Skeletal muscle tissue (tissue), 4 donors: ENCODE results near the gene RDH11. TPM values are rescaled to one million over a fixed set of nuclear protein-coding genes. Genes with fewer than 3 reads are reported as not detected.

Experiments
- H3K27ac ChIP-seq: one replicate; pipeline ENCODE4 v1.7.0; 2013; ENCODE audit warnings: mild to moderate bottlenecking, low read depth, low read length, inconsistent platforms
- H3K27me3 ChIP-seq, 3 donors: one replicate each; pipeline ENCODE4 v1.7.0; 2013; ENCODE audit warnings: low read length in 3 of 3; ENCODE audit not compliant: control insufficient read depth in 3 of 3, insufficient read depth in 3 of 3
- H3K36me3 ChIP-seq, 3 donors: one replicate each; pipeline ENCODE4 v1.7.0; 2013; ENCODE audit warnings: low read length in 3 of 3; ENCODE audit not compliant: control insufficient read depth in 3 of 3, insufficient read depth in 3 of 3
- H3K4me1 ChIP-seq, 3 donors: one replicate each; pipeline ENCODE4 v1.7.0; 2013; ENCODE audit warnings: low read length in 3 of 3, mild to moderate bottlenecking in 3 of 3; ENCODE audit not compliant: control insufficient read depth in 3 of 3, insufficient read depth in 3 of 3
- H3K4me3 ChIP-seq, 3 donors: one replicate each; pipeline ENCODE4 v1.7.0; 2013; ENCODE audit warnings: low read length in 3 of 3
- H3K9ac ChIP-seq, 3 donors: one replicate each; pipeline ENCODE4 v1.7.0; 2013; ENCODE audit warnings: low read length in 3 of 3, mild to moderate bottlenecking in 3 of 3, moderate library complexity in 2 of 3, low read depth in 1 of 3
- H3K9me3 ChIP-seq, 3 donors: one replicate each; pipeline ENCODE4 v1.7.0; 2013; ENCODE audit warnings: low read length in 3 of 3; ENCODE audit not compliant: control insufficient read depth in 3 of 3
- total RNA-seq: library from RNA; depleted of rRNA; stranded (reverse); fragments of >200 nt; gene quantifications from one replicate; pipeline ENCODE4 v1.2.3, GENCODE V29; 2014
- donor health status: Osteomylitis.

RDH11 gene
- total RNA-seq, 1 donor from 2014 or later, result 35.5 TPM

DNA sequence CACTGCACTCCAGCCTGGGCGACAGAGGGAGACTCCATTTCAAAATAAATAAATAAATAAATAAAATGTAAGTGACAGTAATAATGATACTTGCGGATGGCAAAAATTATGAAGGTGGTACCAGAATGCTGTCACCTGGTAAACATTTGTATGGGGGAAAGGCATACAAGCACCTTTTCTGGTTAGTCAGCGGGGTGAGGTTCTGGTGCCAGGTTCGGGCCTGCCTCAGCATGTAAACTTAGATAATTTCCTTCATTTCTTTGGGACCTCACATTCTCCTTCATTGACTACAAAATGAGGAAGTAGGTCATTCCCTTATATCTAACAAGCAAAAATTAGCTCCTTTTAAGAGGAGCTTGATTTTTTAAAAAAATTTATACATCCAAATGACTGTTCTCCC is 31.9 kb downstream of the RDH11 start:
- no peaks in the 10 kb centered on the region for H3K9me3 ChIP-seq
- no peak overlapping the region for H3K27ac ChIP-seq
- H3K4me1 ChIP-seq, result peaks cover 0 to 6% (median 0%) of the 10 kb centered on the region in 3 donors
- H3K9ac ChIP-seq, result no peak overlapping the region
- H3K27me3 ChIP-seq, result no peaks in the 10 kb centered on the region
- H3K4me3 ChIP-seq, result no peak overlapping the region
- peaks cover 0 to 11% (median 9%) of the 10 kb centered on the region in 3 donors for H3K36me3 ChIP-seq

DNA sequence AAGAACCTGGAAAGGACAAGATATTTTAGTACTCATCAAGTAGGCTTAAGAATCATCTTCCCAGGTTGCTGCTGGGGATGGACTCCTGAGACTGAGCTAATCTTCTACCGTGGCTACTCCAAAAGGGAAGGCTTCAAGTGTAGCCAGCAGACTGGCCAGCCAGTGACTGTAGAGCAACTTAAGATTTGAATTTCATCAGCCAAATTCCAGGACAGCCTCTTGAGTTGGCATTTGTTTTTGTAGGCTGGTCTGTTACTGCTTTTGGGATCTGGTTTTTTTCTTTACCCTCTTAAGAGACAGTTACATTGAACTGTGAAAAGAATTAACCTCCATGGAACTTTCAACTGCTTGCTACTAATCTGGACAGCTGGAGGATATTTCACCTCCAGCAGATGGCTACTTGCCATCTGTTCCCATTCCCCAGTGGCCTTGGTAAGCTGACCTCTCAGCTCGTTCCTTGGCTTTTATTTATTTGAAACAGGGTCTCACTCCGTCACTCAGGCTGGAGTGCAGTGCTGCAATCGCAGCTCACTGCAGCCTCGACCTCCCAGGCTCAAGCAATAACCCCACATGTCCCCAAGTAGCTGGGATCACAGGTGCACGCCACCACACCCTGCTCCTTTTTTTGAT is 41.8 kb downstream of the RDH11 start:
- Histone ChIP-seq H3K4me1 (peaks cover 0 to 7% (median 0%) of the 10 kb centered on the region in 3 donors), H3K9ac (no peak overlapping the region), H3K27me3 (no peaks in the 10 kb centered on the region), H3K36me3 (peaks cover 21 to 69% (median 59%) of the 10 kb centered on the region in 3 donors), H3K27ac (peak overlapping the region; percentile 2), H3K4me3 (no peak overlapping the region), H3K9me3 (no peaks in the 10 kb centered on the region)

DNA sequence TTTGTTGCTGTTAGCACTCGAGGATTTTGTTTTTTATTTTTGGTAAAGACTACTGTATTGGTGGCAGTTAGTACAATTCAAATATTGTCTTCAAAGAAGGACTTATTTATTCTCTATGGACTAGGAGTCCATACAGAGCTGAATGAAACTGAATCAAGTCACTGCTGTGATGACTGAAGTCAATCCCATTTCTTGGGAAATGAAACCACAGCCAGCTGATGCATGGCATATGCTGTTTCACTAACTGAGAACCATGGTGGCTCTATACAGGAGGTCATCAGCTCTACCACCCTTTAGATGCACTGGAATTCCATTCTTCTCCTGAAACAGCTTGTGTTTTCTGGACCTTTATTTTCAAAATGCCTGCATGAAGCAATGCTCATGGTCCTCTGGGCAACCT is 43.4 kb downstream of the RDH11 start:
- no peaks in the 10 kb centered on the region for H3K27me3 ChIP-seq
- H3K36me3 ChIP-seq, result peaks cover 21 to 73% (median 58%) of the 10 kb centered on the region in 3 donors
- no peak overlapping the region for H3K9ac ChIP-seq
- H3K9me3 ChIP-seq, result no peaks in the 10 kb centered on the region
- H3K4me1 ChIP-seq, result peaks cover 0 to 7% (median 0%) of the 10 kb centered on the region in 3 donors
- no peak overlapping the region for H3K27ac ChIP-seq
- H3K4me3 ChIP-seq, result no peak overlapping the region

DNA sequence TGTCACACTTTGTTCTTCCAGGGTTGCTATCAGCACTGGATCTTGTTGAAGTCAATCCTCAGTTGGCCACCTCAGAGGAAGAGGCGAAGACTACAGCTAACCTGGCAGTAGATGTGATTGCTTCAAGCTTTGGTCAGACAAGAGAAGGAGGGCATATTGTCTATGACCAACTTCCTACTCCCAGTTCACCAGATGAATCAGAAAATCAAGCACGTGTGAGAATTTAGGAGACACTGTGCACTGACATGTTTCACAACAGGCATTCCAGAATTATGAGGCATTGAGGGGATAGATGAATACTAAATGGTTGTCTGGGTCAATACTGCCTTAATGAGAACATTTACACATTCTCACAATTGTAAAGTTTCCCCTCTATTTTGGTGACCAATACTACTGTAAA is 44.9 kb downstream of the RDH11 start:
- Histone ChIP-seq H3K9me3 (no peaks in the 10 kb centered on the region), H3K9ac (no peak overlapping the region), H3K4me3 (no peak overlapping the region), H3K36me3 (peaks cover 19 to 67% (median 58%) of the 10 kb centered on the region in 3 donors), H3K27ac (no peak overlapping the region), H3K4me1 (peaks cover 0 to 8% (median 2%) of the 10 kb centered on the region in 3 donors), H3K27me3 (no peaks in the 10 kb centered on the region)

DNA sequence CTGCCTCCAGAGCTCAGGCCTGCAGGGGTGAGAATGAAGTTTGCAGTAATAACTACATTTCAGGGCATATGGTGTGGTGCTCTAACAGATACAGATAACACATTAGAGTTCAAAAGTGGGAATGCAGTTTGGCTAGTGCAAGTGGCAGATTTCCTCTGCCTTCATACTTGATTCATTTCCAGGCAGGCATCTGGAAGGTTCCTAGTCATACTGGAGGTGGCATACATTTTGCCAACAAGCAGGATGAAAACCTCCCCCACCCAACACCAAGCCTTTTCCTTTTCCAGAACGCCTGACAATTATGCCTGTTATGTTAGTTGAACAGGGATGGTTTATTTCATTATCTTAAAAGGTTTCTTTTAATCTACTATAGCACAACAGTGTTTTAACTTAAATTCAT is 45.4 kb downstream of the RDH11 start:
- Histone ChIP-seq H3K4me3 (no peak overlapping the region), H3K27me3 (no peaks in the 10 kb centered on the region), H3K36me3 (peaks cover 19 to 66% (median 60%) of the 10 kb centered on the region in 3 donors), H3K9me3 (no peaks in the 10 kb centered on the region), H3K4me1 (peaks cover 2 to 14% (median 2%) of the 10 kb centered on the region in 3 donors), H3K27ac (no peak overlapping the region), H3K9ac (no peak overlapping the region)

DNA sequence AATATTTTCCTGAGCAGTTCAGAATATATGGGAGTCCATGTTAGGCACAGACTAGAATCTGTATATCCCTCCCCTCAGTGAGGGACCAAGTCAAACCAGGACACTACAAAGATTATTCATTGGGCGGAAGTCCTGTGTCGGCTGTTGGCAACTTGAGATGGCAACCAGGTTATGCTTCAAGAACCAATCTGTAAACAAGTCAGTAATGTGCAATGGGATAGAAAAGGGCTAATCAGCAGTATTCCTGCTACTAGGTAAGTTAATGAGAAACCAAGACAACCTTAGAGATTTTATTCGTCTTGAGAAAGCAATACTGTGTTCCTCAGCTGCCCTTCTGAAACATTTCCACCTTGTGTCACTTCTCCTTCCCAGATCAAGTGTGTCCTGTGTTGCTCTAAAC is 49.4 kb downstream of the RDH11 start:
- H3K4me1 ChIP-seq, result peaks cover 2 to 18% (median 10%) of the 10 kb centered on the region in 3 donors
- no peaks in the 10 kb centered on the region for H3K9me3 ChIP-seq
- H3K4me3 ChIP-seq, result no peak overlapping the region
- H3K9ac ChIP-seq, result no peak overlapping the region
- H3K36me3 ChIP-seq, result peaks cover 12 to 40% (median 37%) of the 10 kb centered on the region in 3 donors
- no peaks in the 10 kb centered on the region for H3K27me3 ChIP-seq
- peak overlapping the region; percentile 58 for H3K27ac ChIP-seq

DNA sequence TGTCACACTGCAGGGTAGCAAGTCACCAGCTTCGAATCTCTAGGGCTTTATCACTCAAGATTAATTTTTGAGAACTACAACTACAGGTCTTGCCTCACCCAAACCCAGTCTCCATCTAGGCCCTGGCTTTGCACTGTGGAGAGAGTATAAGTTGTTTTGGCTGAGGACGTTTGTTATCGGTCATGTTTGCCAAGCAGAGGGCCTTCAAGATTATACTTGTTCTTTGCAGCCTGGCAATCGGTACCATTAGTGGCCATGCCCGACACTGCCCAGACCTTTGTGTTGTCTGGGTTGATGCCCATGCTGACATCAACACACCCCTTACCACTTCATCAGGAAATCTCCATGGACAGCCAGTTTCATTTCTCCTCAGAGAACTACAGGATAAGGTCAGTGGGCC is 50.1 kb downstream of the RDH11 start:
- H3K36me3 ChIP-seq, result peaks cover 5 to 32% (median 31%) of the 10 kb centered on the region in 3 donors
- peak overlapping the region; percentile 58 for H3K27ac ChIP-seq
- no peaks in the 10 kb centered on the region for H3K9me3 ChIP-seq
- H3K4me3 ChIP-seq, result no peak overlapping the region
- peaks cover 2 to 18% (median 10%) of the 10 kb centered on the region in 3 donors for H3K4me1 ChIP-seq
- no peaks in the 10 kb centered on the region for H3K27me3 ChIP-seq
- no peak overlapping the region for H3K9ac ChIP-seq

DNA sequence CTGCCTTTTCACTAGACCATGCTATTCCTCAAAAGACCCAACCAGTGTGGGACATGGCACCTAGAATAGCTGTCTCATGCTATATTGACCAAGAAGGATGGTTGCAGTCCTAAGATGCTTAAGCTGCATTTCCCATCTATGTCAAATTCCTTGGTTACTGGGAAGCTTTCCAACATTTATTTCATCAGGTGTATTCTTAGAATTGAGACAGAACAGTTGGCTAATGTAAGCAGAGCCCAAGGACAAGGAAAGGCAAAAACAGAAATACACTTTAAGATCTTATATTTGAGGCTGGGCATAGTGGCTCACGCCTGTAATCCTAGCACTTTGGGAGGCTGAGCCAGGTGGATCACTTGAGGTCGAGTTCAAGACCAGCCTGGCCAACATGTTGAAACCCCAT is 51.1 kb downstream of the RDH11 start:
- Histone ChIP-seq H3K27me3 (no peaks in the 10 kb centered on the region), H3K4me1 (peaks cover 2 to 18% (median 10%) of the 10 kb centered on the region in 3 donors), H3K27ac (peak overlapping the region; percentile 58), H3K9ac (no peak overlapping the region), H3K9me3 (no peaks in the 10 kb centered on the region), H3K36me3 (peaks cover 1 to 23% (median 21%) of the 10 kb centered on the region in 3 donors), H3K4me3 (no peak overlapping the region)

DNA sequence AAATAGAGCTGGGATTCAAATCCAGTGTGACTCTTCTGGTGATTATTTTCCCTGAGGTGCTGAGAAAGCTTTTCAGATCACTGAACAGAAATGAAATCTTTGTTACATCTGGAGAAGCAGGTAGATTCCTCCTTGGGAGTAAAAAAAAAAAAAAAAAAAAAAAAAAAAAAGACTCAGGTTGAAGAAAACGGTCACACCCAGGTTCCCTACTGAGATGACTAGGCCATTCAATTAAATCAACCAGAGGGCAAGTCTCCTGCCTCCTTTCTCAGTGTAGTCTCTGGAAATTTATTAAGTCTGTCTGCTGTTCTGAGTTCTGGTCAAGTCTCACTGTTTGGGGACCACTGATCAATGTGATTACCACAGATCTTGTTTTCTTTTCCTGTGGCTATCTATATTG is 51.9 kb downstream of the RDH11 start:
- H3K36me3 ChIP-seq, result peaks cover 0 to 17% (median 14%) of the 10 kb centered on the region in 3 donors
- H3K4me3 ChIP-seq, result no peak overlapping the region
- no peaks in the 10 kb centered on the region for H3K27me3 ChIP-seq
- peaks cover 2 to 20% (median 10%) of the 10 kb centered on the region in 3 donors for H3K4me1 ChIP-seq
- peak overlapping the region; percentile 58 for H3K27ac ChIP-seq
- no peak overlapping the region for H3K9ac ChIP-seq
- no peaks in the 10 kb centered on the region for H3K9me3 ChIP-seq

DNA sequence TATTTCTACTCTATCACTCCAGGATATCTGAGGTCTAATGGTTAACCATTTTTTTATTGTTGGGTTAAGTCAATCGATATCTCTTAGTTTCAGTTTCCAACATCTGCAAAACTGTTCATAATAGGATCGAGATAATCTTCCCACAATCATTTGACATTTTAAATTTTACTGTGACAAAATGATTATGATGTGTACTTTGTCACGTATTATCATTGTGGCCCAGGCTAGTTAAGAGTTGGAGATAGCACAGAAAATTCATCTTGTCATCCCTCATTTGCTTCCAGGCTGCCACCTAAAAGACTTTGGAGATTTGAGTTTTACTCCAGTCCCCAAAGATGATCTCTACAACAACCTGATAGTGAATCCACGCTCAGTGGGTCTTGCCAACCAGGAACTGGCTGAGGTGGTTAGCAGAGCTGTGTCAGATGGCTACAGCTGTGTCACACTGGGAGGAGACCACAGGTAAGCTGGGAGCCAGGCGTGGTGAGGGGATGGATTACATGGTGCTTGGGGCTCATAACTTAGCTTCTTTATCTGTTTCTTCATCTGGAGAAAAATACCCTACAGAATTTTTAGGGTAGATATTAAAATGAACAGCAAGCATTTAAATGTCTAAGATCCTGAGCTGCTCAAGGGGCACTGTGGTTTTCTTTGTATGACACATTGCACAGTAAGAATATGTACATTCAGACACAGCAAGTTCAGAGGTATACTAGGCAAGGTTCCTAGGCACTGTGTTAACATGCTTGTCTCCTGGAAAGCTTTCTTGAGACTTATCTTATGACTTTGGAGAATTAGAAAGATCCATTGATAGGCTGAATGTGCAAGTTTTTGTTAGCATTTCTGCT is 53.4 kb downstream of the RDH11 start:
- H3K9ac ChIP-seq, result no peak overlapping the region
- peaks cover 0 to 13% (median 7%) of the 10 kb centered on the region in 3 donors for H3K36me3 ChIP-seq
- no peaks in the 10 kb centered on the region for H3K9me3 ChIP-seq
- peaks cover 2 to 22% (median 10%) of the 10 kb centered on the region in 3 donors for H3K4me1 ChIP-seq
- no peak overlapping the region for H3K27ac ChIP-seq
- no peaks in the 10 kb centered on the region for H3K27me3 ChIP-seq
- no peak overlapping the region for H3K4me3 ChIP-seq
